Myocyte (in vitro differentiated cells): ENCODE data around the gene PTPRN2. TPM values are rescaled to one million over a fixed set of nuclear protein-coding genes. Genes with fewer than 3 reads are reported as not detected.
"Not testable (repeated sequence)": the region's sequence is repeated elsewhere in the genome, so short reads cannot be mapped to it uniquely, and the experiment has no call there.

ENCODE experiments used
- DNase-seq: peaks from one replicate; pipeline ENCODE4 v3.0.0-alpha.2; 2012; ENCODE audit warnings: low read depth
- total RNA-seq: library from RNA; depleted of rRNA; stranded (reverse); fragments of >200 nt; gene quantifications from 2 replicates; pipeline ENCODE4 v1.2.3, GENCODE V29; 2014

Gene PTPRN2
- total RNA-seq, 1 donor from 2014 or later: 0.24 TPM

DNA sequence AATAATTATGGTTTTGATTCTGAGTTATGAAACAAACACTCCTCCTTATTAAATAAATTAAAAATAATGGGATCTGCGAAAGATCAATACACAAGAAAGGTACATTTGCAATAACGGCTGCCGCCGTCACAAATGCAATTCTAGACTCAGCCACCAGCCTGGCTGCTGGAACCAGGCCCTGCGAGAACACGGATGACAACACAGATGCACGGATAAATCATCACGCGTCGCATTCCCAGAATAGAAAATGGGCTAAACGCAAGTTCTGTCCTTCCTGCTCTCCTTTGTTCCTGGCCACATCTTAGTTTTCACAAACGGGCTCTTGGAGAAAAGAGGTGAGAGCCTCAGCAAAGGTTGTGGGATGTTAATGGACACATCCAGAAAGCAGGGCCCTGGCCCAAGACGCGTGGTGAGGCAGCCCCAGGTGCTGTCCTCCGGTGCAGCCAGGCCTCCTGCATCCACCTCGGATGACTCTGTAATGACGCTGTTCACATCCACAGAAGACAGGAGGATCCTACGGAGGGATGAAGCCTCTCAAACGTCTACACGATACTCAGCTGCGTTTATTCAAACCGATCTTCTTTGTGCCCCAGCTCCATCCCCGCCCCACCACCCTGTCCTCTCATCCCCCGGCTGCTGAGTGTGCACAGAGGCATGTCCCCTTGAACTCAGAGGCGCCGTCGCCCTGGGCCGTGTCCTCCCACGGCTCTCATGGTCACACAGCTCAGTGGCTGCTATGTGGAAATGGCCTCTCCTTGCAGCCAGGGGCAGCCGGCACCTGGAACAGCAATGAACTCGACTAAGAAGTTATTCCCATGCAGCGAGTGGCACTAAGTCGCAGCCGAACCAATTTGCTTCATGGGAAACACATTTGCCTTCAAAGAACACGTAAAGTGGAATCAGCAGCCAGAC lies 197.9 kb downstream of the PTPRN2 start:
- no peak for DNase-seq

GRCh38 chr7:158388928-158389327 lies 198.7 kb downstream of the PTPRN2 start:
- DNase-seq: no peak

GRCh38 chr7:158388072-158388471 lies 199.6 kb downstream of the PTPRN2 start:
- DNase-seq: no peak

GRCh38 chr7:158387546-158387891 lies 200.1 kb downstream of the PTPRN2 start:
- no peak for DNase-seq

DNA sequence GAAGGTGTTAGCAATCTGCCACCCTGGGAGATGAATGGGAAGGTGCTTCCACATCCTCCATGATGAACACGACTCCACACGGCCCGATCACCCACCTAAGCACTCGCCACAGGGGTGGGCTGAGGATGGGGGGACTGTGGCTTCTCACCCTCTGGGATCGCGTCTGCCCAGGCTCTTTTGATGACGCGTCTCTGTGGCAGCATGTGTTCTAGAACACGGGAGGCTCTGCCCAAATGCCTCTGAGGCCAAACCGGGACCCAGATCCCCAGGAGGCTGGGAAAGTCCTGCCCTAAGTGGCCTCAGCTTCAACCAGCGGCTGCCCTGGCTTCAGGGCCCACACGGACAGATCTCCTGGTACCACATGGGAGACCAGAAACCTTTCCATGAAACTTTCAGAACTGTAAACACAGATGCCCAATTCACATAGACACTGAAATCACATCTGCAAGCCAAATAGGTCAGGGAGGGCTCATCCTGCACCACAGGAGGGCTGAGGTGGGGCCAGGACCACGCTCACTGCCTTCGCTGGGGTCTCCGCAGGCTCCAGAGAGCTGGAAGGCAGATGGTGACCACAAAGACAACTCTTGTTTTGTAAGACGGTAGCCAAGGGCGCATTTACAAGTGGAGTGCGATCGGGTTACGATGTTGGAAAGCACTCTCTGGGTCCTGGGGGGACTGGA lies 200.6 kb downstream of the PTPRN2 start:
- DNase-seq: no peak

DNA sequence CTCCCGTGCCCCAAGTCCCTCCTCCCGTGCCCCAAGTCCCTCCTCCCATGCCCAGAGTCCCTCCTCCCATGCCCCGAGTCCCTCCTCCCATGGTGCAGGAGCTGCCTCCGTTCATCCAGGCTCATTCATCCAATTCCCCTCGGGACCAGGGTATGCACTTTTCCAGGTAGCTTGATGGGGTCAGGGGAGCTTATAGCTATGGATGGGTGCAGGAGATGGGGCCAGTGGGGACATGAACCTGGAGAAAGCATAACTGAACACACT lies 201.3 kb downstream of the PTPRN2 start:
- no peak for DNase-seq

GRCh38 chr7:158385496-158386354 lies 201.9 kb downstream of the PTPRN2 start:
- DNase-seq: not testable (repeated sequence)

DNA sequence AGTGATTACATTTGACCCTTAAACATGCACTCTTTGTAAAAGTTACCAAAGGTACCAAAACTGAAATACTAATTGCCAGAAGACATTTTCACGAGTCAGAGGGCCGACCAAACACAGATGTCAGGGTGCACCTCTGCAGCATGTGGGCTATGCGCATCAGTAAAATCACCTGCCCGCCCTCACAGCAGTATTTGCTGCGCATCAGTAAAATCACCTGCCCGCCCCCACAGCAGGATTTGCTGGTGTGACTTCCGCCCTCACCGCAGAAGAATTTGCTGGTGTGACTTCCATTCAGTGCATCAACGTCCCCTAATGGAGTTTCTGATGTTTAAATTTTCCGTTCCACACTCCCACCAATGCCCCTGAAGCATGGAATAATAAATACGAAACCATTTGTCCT lies 202.9 kb downstream of the PTPRN2 start:
- no peak for DNase-seq

DNA sequence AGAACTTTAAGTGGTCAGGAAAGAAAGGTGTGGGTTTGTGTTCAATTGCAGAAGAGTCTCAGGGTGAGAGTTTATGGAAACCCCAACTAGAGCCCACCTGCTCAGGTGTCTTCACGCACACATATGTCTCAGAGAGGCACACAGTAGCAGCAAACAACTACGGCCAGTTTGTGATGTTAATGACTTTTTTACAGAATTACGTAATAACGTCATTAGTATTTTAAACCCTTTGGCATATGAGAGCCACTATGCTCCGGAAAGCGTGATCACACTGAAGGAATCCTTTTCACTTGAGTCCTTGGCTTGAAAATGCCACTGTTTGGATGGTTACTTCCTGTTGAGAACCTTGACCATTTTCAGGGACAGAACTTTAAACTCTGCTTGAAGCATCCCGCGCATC lies 204.0 kb downstream of the PTPRN2 start:
- no peak for DNase-seq

GRCh38 chr7:158382363-158383254 lies 205.0 kb downstream of the PTPRN2 start:
- no peak for DNase-seq

DNA sequence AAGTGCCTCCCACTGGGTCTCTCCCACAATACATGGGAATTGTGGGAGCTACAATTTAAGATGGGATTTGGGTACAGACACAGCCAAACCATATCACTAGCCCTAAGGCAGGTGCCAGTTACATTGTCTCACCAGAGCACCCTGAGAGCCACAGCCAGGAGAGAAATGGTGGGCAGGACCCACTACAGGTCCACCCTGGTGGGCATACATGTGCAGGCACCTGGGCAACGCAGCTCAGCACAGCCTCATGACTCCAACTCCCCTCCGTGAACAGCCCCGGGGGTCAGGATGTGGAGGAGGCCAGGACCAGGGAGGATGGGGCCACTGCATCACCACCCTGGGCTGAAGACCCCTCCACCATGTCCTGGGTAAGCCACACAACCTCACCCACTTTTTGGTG lies 205.7 kb downstream of the PTPRN2 start:
- DNase-seq: no peak

GRCh38 chr7:158378978-158379377 lies 208.6 kb downstream of the PTPRN2 start:
- DNase-seq: no peak

- DNase-seq: no peak
Measured at GRCh38 chr7:158377800-158378623, 209.6 kb downstream of the PTPRN2 start.

DNA sequence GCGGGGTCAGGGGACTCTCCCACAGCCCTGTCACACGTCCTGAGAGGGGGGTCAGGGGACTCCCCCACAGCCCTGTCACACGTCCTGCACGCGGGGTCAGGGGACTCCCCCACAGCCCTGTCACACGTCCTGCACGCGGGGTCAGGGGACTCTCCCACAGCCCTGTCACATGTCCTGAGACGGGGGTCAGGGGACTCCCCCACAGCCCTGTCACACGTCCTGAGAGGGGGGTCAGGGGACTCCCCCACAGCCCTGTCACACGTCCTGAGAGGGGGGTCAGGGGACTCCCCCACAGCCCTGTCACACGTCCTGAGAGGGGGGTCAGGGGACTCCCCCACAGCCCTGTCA lies 210.8 kb downstream of the PTPRN2 start:
- DNase-seq: not testable (repeated sequence)

DNA sequence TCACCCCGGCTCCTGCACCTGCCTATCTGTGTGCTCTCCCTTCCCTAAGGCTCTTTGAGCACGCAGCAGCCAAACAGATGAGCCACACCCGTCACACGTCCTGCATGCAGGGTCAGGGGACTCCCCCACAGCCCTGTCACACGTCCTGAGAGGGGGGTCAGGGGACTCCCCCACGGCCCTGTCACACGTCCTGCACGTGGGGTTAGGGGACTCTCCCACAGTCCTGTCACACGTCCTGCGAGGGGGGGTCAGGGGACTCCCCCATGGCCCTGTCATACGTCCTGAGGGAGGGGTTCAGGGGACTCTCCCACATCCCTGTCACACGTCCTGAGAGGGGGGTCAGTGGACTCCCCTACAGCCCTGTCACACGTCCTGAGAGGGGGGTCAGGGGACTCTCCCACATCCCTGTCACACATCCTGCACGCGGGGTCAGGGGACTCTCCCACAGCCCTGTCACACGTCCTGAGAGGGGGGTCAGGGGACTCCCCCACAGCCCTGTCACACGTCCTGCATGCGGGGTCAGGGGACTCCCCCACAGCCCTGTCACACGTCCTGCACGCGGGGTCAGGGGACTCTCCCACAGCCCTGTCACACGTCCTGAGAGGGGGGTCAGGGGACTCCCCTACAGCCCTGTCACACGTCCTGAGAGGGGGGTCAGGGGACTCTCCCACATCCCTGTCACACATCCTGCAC lies 211.3 kb downstream of the PTPRN2 start:
- DNase-seq: not testable (repeated sequence)

DNA sequence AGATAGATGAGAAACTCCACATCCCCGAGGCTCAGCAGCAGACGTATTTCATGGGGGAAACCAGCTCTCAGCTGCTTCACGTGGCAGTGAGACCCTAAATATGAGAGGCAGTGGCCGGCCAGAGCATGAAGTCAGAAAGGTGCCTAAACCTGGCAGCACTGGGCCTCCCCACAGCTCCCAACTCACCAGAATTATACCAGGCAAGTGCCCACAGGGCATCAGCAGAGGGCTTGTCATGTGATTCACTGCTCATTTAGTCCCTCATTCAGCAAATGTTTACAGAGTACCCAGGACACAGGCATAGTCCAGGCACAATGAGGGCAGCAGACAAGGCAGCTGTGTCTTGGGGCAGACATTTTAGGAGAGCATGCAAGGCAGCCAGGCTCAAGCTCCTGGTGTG lies 212.6 kb downstream of the PTPRN2 start:
- DNase-seq: no peak

DNA sequence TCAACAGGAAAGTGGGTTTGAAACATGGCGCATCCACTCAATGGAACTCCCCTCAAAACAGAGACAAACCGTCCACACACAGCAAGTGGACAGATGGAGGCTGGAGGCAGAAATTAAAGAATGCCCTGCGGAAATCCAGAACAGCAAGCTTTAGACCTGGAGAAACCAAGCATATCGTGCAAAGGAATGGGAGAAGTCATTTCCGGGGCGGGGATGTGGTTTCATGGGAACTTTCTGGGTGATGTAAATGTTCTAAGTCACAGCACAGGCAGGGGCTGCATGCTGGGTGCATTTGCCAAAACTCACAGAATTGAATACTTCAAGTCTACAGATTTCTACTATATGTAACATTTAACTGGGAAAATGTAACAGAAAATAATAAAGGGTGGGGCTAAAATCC lies 213.0 kb downstream of the PTPRN2 start:
- no peak for DNase-seq

- no peak for DNase-seq
Measured at GRCh38 chr7:158374146-158374545, 213.5 kb downstream of the PTPRN2 start.

DNA sequence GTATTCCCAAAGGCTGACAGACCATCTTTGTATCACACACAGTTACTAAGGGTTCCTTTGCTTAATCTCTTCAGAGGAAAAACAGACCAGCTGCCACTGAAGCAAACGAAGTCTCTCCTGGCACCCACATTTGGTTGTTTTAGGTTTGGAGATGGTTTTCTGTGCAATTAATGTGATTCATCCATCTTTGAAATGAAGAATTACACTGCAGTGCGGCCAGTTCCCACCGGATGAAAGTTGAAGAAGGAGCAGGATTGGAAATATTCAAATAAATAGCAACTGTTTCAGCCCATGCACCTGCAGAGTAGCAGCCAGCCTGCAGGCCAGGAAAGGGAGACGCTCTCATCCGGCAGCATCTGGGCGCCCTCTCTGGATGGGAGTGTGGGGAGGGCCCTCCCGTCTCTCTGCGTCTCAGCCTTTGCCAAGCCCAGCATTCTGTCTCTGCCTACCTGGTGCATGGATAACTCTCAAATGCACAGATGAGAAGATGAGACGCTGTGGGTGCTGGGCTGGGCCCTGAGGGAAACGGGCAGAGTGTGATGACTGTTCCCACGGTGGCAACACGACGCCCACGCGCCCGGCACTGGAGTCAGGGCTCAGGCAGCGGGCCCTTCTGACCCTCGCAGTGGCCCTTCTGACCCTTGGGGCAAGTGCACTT lies 214.0 kb downstream of the PTPRN2 start:
- no peak for DNase-seq
